Globus pallidus (tissue), 1 donor: ENCODE data around the gene HK2.
A peak's percentile ranks its signal among the peaks of the same experiment; 100 is the strongest.
"Not testable (repeated sequence)": the region's sequence is repeated elsewhere in the genome, so short reads cannot be mapped to it uniquely, and the experiment has no call there.

Experiments used
- DNase-seq: peaks from one replicate; pipeline ENCODE4 v3.0.0-alpha.2; 2015; ENCODE audit warnings: low spot score

HK2 gene

GRCh38 chr2:74895001-74895400 lies 61.1 kb downstream of the HK2 start:
- DNase-seq: no peak

GRCh38 chr2:74896232-74896631 lies 62.3 kb downstream of the HK2 start:
- no peak for DNase-seq

GRCh38 chr2:74900225-74900624 lies 66.3 kb downstream of the HK2 start:
- DNase-seq: not testable (repeated sequence)

- peak; percentile 89 for DNase-seq
Measured at GRCh38 chr2:74902281-74902860, 68.4 kb downstream of the HK2 start.

DNA sequence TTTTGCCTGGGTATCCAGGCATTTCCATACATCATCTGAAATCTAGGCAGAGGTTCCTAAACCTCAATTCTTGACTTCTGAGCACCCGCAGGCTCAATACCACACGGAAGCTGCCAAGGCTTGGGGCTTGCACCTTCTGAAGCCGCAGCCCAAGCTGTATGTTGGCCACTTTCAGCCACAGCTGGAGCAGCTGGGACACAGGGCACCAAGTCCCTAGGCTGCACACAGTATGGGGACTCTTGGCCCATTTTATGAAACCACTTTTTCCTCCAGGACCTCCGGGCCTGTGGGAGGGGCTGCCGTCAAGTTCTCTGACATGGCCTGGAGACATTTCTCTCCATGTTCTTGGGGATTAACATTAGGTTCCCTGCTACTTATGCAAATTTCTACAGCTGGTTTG lies 72.5 kb downstream of the HK2 start:
- DNase-seq: no peak

DNA sequence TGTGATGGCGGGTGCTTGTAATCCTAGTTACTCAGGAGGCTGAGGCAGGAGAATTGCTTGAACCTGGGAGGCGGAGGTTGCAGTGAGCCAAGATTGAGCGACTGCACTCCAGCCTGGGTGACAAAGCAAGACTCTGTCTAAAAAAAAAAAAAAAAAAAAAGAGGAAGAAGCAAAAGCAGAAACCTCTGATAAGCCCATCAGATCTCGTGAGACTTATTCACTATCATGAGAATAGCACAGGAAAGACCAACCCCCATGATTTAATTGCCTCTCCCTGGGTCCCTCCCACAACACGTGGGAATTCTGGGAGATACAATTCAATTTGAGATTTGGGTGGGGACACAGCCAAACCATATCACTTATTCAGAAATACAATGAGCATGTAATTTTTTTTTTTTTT lies 73.6 kb downstream of the HK2 start:
- DNase-seq: not testable (repeated sequence)

- DNase-seq: no peak
Measured at GRCh38 chr2:74908748-74909444, 75.0 kb downstream of the HK2 start.

DNA sequence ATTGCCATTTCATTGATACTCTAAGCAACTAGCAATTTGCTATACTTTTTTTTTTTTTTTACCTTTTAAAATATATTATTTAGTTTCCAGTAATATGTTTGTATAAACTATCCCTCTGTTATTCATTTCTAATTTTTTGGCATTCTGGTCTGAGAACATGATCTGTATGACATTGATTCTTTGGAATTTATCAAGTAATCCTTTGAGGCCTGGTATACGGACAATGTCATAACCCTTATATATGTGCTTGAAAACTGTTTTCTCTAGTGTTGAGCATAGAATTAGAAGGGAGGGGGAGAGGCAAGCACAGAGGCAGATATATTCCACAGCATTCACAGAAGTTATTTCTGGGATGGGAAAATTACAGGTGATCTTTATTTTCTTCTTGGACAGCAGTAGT lies 76.3 kb downstream of the HK2 start:
- DNase-seq: no peak

DNA sequence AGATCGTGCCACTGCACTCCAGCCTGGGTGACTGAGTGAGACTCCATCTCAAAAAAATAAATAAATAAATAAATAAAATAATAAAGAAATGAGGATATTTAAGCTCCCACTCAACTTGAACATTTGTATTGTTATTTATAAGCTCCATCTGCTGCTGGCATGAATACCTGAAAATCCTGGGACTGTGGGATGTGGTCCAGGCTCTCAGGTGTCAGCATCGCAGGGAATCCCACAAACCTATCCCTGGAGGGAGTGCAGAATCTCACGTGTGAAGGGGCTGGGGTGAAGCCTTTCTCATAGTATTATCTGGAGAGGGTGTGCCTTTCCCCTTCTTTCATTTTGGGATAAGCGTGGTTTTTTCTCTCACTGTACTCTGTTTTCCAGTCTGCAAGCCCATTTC lies 77.1 kb downstream of the HK2 start:
- DNase-seq: no peak

DNA sequence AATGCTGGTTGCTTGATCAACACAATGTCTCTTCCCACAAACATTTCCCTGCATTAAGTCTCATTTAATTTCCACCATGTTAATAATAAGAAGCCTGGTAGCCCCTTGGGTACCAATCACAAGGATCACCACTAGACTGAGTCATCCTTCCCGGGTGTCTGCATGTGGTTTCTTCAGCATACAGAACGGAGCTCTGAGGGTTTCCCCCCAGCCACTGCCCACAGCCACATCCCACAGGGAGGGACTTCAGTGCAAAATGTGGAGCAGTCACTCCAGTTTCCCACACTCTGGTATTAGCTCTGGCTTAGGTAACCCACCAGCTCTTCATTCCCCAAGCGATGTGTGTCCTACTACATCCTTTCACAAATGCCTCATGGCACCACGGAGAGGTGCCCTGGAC lies 81.8 kb downstream of the HK2 start:
- no peak for DNase-seq

DNA sequence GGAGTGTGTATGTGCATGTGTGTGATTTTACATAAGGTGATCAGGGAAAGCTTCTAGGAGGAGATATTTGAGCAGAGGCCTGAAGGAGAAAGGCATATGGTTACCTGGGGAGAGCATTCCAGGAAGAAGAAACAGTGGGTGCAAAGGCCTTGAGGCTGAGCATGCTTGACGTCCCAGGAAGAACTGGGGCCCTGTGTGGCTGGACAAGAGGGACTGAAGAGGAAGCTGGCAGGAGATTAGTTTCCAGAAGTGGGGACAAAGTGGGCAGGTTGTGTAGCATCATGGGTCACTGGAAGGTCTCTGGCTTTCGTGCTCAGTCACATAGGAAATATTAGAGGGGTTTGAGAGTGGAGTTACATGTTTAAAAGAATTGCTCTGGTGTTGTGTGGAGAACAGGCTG lies 82.5 kb downstream of the HK2 start:
- DNase-seq: no peak

DNA sequence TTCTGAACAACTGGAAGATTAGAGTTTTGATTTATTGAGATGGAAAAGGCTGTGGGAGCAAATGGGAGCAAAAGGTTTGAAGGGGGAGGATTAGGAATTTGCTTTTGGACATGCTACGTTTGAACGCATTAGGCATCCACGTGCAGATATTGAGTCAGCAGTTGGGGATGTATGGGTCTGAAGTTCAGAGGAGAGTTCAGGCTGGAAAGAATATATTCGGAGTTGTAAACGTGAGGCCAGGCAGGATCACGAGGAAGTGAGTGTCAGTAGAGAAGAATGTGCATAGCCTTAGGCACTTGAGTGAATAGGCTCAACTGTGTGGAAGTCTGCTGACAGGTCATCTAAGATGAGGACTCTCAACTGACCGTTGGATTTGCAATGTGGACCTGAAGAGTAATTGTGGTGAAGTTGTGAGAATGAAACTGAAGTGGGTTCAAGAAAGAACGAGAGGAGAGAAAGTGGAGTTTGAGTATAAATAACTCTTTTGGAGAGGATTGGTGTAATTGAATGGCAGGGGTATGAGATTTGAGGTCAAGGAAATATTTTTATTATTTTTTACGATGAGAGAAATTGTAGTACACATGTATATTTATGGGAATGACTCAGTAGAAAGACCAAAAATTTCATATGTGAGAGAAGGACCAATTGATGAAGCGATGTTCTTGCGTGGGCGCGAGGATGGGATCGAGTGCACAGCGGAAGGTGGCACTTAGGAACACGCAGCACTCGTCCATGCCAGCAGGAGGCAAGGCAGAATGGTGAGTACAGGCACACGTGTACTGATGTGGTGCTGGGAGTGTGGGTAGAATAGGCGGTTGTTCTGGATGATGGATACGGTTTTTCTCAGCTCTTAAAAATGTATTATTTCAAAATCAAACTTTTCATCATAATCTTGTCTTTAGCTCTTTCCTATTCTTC lies 84.0 kb downstream of the HK2 start:
- DNase-seq: no peak

- DNase-seq: peak; percentile 38
Measured at GRCh38 chr2:74919827-74920226, 85.9 kb downstream of the HK2 start.

DNA sequence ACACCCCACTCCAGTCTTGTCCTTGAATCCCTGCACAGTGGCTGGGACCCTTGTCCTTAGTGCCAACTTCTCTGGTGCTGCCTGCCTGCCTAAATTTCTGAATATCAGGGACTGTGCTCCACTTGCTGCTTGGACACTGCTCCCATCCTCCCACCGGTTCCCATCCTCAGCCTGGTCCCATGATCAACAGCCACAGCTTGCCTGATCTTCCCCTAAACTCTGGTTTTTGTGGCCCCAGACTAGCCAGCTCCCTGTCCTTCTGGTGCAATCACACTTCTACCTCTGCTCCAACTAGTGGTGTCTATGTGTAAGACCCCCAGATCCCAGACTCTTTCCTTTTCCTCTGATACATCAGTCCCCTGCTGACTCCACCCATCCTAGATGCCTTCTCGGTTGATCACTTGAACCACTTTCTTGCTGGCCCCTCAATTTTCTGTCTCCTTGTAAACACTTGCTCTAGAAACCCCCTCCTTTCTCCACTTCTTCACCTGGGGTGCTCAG lies 87.4 kb downstream of the HK2 start:
- DNase-seq: no peak

- DNase-seq: no peak
Measured at GRCh38 chr2:74922592-74923227, 88.8 kb downstream of the HK2 start.

GRCh38 chr2:74924463-74925265 lies 90.7 kb downstream of the HK2 start:
- no peak for DNase-seq

DNA sequence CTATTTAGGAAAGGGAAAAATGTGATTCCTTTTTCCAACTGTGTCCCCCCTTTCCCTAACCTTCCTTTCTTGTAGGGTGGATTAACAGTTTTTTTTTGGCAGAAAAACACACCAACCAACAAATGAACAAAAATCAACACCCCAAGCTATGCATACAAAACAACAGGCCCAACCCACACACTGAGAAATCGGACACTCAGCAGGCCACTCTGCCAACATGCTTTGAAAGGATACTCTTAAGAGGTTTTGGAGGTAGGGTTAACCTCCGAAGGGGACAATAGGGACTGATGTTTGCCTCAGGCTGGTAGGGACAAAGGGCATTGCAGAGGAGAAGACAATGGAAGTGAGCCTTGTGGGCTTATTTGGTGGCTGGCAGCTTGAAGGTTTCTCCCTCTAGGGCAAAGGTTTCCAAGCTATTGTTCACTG lies 91.4 kb downstream of the HK2 start:
- no peak for DNase-seq

DNA sequence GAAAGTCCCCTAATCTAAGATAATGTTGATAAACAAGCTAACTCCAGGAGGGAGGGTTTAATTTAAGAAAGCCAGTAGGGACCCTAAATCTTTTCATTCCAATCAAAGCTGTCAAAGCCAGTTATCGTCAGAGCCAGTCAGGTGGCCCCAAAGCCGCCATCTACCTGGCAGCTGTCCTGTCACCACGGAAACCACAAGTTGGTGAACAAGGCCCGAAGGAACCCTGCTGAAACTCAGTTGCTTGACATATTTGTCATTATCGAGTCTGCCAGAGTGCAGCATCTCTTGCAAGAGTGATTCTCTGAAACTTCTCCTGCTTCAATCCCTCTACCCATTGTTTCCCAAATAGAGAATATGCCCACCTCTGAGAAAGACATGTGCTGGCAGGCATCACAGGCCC lies 93.7 kb downstream of the HK2 start:
- no peak for DNase-seq

DNA sequence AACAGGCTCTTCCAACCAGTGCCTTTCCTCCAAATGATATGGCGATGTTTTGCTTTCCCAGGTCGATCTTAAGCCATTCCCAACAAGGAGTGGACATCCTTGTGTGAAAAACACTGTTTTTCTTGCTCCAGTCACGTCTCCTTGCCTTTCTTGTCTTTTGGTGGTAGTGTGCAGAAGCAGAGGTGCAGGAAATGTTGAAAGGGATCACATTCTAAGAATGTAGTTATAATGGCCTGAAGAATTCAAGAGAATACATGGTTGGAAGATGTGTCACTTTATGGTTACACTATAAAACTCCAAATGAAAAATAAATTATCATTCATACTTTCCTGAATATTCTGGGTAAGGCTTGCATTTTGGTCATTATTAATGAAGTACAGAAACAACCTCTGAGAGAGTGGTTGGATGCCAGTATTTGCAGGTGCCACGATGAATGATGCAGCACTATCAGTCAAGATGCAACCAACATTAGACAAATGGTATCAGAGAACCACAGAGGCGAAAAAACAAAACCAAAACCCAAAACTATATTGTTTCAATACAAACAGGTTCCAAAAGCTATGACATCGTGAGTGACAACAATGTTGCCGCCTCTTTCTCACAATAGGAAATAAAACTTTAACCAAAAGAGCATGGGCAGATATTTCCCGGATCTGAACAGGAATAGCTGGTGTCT lies 97.0 kb downstream of the HK2 start:
- DNase-seq: no peak

DNA sequence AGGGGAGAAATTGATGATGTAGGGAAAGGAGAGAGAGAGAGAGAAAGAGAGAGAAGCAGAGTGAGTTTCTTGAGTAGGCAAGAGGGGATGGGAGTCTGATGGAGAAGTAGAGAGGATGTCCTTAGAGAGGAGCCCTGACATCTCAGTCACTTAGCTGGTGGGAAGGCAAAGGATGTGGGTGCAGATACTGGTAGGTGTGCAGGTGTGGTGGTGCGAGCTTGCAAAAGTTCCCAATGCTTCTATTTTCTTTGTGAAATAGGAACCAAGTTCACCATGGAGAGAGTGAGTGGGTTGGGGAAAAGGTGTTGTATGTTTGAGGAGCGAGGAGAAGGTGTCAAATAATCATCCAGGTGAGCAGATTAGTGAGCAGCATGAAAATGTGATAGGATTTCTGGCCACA lies 98.0 kb downstream of the HK2 start:
- no peak for DNase-seq

DNA sequence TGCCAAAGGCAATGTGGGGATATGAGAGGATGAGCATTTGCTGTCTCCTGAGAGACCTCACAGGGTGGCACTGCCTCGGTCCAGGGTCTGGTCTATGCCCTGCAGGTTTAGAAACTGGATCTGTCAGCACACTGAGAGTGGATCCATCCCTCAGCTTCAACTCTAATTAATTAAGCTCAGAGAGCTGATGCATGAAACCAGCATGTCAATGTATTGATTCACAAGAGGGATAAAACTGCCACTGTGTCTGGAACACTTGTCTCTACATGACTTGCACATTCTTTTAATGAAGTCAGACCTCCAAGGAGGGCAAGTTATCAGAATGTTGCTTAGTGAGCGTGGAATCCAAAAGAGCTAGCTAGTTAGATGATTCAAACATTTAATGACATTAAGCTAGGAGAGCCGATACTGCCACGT lies 102.1 kb downstream of the HK2 start:
- no peak for DNase-seq
